ENCODE measurements around the gene KCNMA1.
A peak's percentile ranks its signal among the peaks of the same experiment; 100 is the strongest.
"Not testable (repeated sequence)": the region's sequence is repeated elsewhere in the genome, so short reads cannot be mapped to it uniquely, and the experiment has no call there.

The KCNMA1 gene

DNA sequence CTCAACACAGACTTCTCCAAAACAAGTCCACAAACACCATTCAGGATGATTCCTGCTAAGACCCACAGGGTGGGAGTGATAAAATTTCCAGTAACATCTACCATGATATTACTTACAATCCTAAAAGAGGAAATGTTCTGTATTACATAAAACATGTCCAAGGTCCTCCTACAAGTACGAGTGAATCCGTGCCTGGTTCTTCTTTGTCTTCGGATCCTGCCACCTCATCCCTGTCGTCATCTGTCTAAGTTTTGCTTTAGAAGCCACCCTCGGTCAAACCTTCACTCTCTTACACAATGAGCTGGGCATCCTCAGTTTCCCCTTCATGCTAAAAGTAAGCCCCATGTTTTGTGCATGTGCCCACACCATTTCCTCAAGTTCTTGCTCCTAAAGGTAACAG is 279.0 kb downstream of the KCNMA1 start:
- no peak for DNase-seq

GRCh38 chr10:77357611-77358310 is 279.8 kb downstream of the KCNMA1 start:
- DNase-seq = no peak

DNA sequence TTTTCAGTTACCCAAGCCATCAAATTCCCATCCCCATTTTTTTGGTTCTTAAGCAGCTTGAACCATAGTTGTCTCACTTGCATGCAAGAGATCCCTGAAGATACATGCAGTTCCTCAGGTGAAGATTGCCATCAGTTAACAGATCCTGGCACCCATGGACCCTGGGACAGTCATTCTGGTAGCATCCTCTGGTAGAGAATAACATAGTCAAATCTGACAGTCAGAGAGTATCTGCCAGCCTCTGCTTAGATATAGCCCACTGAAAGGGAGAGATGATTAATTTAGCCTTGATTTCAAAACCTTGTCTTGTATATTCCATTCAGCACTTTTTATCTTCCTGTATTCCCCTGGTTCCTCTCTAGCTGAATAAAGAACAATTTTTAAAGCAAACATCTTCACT is 280.4 kb downstream of the KCNMA1 start:
- DNase-seq = no peak

DNA sequence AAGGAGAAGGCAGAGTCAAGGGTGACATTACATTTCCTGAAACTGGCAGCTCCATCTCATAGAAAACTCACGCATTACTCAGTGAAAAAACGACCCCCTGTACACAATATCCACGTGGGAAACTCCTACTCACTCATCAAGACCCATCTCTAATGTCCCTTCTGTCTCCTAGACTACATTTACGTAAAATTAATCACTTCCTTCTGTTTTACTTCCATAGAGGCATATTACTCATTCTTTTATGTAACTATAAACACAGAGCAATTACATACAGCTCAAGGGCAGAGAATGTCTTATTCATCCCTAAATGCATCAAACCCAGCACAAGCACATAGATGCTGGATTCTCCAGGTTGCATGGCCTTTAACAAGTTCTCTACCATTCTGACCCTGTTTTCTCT is 281.8 kb downstream of the KCNMA1 start:
- DNase-seq = no peak

GRCh38 chr10:77351386-77351785 is 286.2 kb downstream of the KCNMA1 start:
- DNase-seq = no peak

- peak; percentile 35 for DNase-seq
Observed at GRCh38 chr10:77350711-77351119, 286.9 kb downstream of the KCNMA1 start.

DNA sequence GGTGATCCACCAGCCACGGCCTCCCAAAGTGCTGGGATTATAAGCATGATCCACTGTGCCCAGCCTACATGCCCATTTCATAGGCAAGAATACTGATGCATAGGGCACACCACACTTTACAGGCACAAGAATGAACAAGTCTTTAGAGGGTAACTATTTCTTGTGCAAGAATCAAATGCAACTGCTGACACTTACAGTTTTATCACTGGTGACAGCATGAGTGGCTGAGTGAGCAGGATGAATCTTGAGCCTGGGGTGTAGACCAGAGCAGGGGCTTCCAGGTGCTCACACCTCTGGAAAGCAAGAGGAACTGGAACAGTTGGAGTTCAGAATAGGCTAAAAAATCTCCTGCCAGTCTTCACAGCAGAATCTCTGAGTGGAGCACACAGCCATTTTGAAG is 287.5 kb downstream of the KCNMA1 start:
- no peak for DNase-seq

DNA sequence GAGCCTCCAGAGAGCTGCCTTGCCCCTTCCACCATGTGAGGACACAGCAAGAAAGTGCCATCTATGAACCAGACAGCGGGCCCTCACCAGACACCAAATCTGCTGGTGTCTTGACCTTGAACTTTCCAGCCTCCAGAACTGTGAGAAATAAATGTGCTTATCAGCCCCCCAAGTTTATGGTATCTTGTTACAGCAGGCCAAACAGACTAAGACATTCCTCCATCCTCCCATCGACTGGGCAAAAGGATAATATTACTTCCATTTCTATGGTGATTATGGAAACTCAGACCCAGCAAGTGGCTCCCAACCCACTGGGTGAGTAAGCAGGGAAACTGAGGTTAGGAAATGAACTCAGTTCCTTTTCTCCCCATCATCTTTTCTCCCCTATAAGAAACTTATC is 288.4 kb downstream of the KCNMA1 start:
- DNase-seq = no peak

DNA sequence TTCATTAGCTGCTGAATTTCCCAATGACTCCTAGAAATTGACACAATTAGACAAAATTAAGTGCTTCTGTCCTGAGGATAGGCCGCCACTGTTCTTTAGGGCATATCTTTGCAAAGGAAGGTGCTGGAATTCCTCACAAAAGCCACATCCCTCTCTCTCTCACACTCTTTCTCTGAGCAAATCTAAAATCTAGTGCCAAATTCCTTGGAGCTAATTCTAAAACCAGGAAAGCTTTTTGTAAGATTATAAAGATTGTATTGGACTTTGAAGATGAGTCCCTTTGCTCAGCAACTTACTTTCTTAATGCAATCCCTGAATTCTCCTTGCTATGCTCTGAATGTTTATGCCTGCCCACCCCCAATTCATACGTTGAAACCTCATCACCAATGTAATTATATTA is 288.9 kb downstream of the KCNMA1 start:
- DNase-seq = no peak

- DNase-seq = no peak
Observed at GRCh38 chr10:77348082-77348481, 289.5 kb downstream of the KCNMA1 start.

DNA sequence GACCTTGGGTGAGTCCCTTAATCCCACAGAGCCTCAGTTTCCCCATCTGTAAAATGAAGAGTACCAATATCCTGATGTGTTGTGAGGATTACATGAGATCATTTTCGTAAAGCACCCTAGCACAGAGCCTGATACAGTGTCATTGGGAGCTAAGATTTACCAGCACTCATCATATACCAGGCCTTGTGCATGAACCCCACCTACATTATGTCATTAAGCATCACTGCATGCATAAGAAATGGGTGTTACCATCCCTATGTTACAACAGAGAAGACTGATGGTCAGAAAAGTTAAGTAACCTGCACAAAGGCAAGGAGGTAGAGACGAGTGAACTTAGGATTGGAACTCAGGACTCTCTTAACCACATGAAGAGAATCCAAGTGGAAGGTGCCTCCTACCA is 290.6 kb downstream of the KCNMA1 start:
- no peak for DNase-seq

DNA sequence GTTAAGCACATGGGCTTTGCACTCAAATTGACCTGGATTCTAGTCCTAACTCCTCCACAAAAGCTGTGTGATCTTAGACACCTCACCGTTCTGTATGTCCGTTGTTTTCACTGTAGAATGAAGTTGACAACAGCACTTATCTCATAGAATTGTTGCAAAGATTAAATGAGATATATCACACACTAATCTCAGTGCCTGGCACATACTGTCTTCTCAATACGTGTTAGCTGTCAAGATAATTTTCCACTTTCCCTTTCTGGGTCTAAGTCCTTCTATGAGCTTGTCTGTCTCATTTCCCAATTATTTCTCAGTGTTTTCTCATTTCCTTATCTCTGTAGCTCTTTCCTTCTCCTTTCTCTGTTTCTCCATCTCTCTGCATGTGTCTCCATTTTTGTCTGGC is 296.6 kb downstream of the KCNMA1 start:
- DNase-seq = no peak

- not testable (repeated sequence) for DNase-seq
Observed at GRCh38 chr10:77339872-77340271, 297.7 kb downstream of the KCNMA1 start.

- DNase-seq = no peak
Observed at GRCh38 chr10:77339166-77339565, 298.4 kb downstream of the KCNMA1 start.

DNA sequence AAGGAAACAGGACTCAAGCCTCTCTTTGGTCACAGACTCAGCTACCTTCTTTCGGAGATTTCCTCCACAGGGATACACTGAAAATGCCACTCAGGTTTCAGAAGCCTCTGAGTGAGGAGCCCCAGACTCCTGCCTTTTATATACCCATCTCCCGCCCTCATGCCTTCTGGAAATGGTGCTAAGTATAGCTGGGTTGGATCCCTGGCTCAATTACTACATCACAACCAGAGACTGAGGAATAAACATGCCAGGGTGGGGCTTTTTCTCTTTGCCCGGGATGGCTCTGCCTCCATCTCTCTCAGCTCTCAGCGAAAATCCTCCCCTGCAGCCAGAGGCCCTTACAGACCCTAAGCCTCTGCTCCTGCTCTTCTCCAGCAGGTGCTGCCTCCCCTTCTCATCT is 299.5 kb downstream of the KCNMA1 start:
- DNase-seq = no peak

GRCh38 chr10:77334501-77334900 is 303.1 kb downstream of the KCNMA1 start:
- no peak for DNase-seq

DNA sequence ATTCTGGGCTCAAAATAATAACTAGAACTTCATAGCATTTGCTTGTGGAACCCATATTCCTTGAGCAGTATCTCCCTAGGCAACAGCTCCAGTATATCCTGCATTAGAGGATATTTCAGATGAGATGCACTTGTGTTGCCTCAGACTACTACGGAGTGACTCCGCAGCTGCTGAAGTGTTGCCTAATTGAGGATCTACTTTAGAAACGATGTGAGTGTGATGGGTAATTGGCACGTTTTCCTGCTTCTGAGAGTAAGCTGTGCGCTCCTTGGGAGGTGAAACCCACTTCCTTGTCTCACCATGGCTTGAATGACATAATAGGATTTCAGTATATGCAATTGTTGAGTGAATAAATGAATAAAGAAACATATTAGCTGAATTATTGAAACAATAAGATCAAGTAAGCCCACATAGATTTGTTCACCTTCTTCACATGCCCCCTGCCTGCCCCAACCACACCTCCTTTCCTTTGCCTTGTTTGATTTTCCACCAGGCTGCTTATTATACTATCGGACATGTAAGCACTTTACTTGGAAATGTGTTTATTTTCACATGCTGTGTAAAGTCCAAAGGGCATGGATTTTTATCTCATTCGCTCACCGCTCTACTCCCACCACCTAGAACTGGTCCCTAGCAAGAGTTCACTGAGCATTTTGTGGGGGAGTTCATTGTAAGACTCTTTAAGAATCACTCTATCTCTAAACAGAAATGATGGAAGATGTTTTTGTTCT is 303.8 kb downstream of the KCNMA1 start:
- DNase-seq = no peak

DNA sequence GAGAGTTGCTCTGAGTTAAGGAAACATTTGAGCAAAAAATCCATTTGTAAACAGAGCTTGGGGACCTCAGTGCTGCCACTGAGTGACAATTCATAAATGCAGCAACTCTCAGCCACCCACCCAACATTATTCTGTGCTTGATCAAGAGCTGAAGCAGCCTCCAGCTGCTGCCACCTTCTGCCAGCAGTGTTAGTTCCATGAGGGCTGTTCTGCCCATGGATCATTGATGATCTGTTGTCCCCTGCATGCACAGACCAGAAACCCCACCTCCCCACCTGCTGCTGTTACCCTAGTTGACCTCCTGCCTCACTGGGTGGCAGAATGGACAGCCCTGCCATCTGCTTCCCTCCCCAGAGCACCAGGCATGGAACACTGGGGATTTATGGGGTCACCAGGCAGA is 305.4 kb downstream of the KCNMA1 start:
- DNase-seq = no peak

GRCh38 chr10:77328272-77328816 is 309.3 kb downstream of the KCNMA1 start:
- DNase-seq = no peak

DNA sequence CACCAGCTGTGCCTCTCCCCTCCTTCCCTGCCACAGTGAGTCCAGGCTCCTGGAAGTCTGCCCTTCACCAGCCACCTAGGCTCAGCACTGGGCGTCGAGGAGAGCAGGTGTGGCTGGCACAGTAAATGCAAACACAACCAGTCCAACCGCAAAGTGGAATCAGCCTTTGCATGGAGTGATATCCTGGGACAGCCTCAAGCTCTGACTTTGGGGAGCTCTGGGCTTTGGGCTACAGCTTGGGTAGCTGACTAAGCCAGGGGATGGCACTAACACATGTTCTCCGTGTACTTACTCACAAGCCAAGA is 312.4 kb downstream of the KCNMA1 start:
- DNase-seq = no peak

DNA sequence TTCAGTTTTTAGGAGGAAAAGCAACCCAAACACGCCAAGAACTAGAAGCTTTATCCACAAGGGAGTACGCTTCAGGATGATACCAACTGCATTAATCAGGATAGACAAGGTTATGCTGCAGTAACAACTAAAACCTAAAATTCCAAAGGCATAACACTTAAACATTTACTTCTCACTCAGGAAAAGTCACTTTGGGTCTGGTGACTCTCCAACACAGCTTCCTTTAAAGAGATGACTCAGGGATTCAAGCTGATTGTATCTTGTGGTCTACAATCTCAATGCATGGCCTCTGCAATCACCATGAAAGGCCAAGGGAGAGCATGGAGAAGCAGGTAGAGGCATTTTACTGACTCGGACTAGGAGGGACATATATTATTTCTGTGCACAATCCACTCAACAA is 315.8 kb downstream of the KCNMA1 start:
- no peak for DNase-seq

GRCh38 chr10:77320971-77321471 is 316.6 kb downstream of the KCNMA1 start:
- no peak for DNase-seq

- DNase-seq = peak; percentile 66
Observed at GRCh38 chr10:77319557-77319956, 318.1 kb downstream of the KCNMA1 start.

DNA sequence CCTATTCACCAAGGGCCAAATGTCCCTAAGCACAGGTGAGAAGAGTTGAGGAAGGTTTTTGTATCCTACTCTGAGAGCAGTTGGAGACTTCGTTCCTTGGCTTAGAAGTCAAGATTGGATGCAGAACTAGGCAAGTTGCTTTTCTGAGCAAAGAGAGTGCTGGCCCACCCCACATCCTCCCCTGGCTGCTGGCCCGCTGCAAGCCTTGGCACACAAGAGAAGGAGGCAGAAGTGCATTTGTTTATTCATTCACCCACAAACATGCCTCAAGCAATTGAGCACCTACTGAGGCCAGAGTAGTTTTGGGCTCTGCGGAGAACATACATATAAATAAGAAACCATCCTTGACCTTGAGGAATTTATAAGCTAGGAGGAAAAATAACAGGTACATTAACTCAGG is 318.9 kb downstream of the KCNMA1 start:
- DNase-seq = no peak
